ENCODE data around the gene FAM217B. TPM values are rescaled to one million over a fixed set of nuclear protein-coding genes. Genes with fewer than 3 reads are reported as not detected.

FAM217B gene
- total RNA-seq, 2 donors from 2014 or later, result 11.9 to 15.4 TPM

- ATAC-seq (ENCODE audit: insufficient number of reproducible peaks, low FRiP score, low read depth) (no peak), DNase-seq (ENCODE audit: low spot score) (no peak)
- no peaks in the 10 kb centered on the region for H3K36me3 ChIP-seq
- H3K9me3 ChIP-seq, result no peaks in the 10 kb centered on the region
- H3K4me3 ChIP-seq, result no peak within 1 kb of the TSS
- no peaks in the 10 kb centered on the region for H3K4me1 ChIP-seq (ENCODE audit: control insufficient read depth in 1 of 2, low read depth in 2 of 2)
- TF ChIP-seq CTCF (IDR thresholded peaks at IDR 0.05), result no peak
- no peaks in the 10 kb centered on the region for H3K27me3 ChIP-seq (replicated peaks; ENCODE audit: insufficient read depth)
- no peak within 1 kb of the TSS for H3K27ac ChIP-seq
Observed at GRCh38 chr20:59958123-59958522, 17.9 kb downstream of the FAM217B start, which contains the start of gene CDH26. CDH26 (plus strand) TSS chr20:59958423; CDS start chr20:59958727, 304 bp downstream.

DNA sequence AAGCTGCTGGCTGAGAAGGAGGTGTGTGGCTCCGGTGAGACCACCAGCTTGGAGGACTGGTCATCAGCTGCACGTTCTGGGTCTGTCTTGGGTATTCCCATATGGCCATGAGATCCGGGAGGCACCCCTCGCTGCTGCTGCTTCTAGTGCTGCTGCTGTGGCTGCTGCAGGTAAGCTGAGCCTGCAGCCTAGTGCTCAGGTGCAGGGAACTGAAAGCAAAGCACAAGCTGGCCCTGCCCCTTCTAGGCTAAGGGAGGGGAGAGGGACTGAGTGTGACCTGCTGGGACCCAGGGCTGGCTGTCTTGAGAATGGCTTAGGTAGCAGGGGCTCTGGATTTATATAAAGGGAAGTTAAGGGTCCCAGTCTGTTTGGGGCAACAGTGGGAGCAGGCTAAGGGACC, 18.4 kb downstream of the FAM217B start:
- DNase-seq (ENCODE audit: low spot score) (no peak), ATAC-seq (ENCODE audit: insufficient number of reproducible peaks, low FRiP score, low read depth) (no peak)
- Histone ChIP-seq H3K9me3 (no peaks in the 10 kb centered on the region), H3K4me3 (no peak overlapping the region), H3K27me3 (replicated peaks; ENCODE audit: insufficient read depth) (no peaks in the 10 kb centered on the region), H3K27ac (no peak overlapping the region), H3K4me1 (ENCODE audit: control insufficient read depth in 1 of 2, low read depth in 2 of 2) (no peaks in the 10 kb centered on the region), H3K36me3 (no peaks in the 10 kb centered on the region)
- TF ChIP-seq CTCF (IDR thresholded peaks at IDR 0.05), result no peak

DNA sequence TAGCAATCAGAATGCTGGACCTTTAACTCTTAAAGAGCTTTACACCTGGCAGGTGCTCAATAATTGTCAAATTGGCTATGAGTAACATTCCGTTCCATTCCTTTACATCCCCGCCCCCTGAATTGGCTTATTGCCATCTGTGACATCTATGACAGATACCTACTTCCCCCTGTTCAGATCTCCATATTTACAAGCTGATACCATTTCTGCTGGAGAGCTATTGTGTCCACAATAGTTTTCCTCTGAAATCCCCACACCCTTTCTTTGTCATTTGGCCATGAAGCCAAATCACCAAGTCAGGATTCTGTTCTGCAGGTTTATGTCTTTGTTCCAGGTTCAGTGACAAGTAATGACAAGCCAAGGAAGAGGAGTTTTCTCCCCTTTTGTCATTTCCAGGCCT, 21.2 kb downstream of the FAM217B start:
- Histone ChIP-seq H3K4me3 (no peak overlapping the region), H3K9me3 (no peaks in the 10 kb centered on the region), H3K36me3 (no peaks in the 10 kb centered on the region), H3K27ac (no peak overlapping the region), H3K27me3 (replicated peaks; ENCODE audit: insufficient read depth) (no peaks in the 10 kb centered on the region), H3K4me1 (ENCODE audit: control insufficient read depth in 1 of 2, low read depth in 2 of 2) (no peaks in the 10 kb centered on the region)
- ATAC-seq (ENCODE audit: insufficient number of reproducible peaks, low FRiP score, low read depth) (no peak), DNase-seq (ENCODE audit: low spot score) (no peak)
- no peak for TF ChIP-seq CTCF (IDR thresholded peaks at IDR 0.05)

DNA sequence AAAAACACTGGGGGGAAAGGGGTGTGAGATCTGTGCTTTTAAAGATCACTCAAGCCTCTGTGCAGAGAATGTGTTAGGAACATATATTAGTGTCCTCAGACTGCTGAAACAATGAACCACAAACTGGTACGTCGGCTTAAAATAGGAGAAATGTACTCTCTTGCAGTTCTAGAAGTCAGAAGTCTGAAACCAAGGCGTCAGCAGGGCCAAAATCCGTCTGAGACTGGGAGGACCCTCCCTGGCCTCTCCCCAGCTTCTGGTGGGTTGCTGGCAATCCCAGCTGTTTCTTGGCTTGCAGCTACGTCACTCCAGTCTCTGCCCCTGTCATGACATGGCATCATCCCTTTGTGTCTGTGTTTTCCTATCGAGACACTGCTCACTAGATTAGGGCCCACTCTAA, 22.0 kb downstream of the FAM217B start:
- ATAC-seq (ENCODE audit: insufficient number of reproducible peaks, low FRiP score, low read depth), result no peak
- H3K27ac ChIP-seq, result no peak overlapping the region
- TF ChIP-seq CTCF (IDR thresholded peaks at IDR 0.05), result no peak
- no peaks in the 10 kb centered on the region for H3K9me3 ChIP-seq
- no peak overlapping the region for H3K4me3 ChIP-seq
- no peaks in the 10 kb centered on the region for H3K4me1 ChIP-seq (ENCODE audit: control insufficient read depth in 1 of 2, low read depth in 2 of 2)
- no peaks in the 10 kb centered on the region for H3K27me3 ChIP-seq (replicated peaks; ENCODE audit: insufficient read depth)
- H3K36me3 ChIP-seq, result no peaks in the 10 kb centered on the region
- DNase-seq (ENCODE audit: low spot score), result no peak

DNA sequence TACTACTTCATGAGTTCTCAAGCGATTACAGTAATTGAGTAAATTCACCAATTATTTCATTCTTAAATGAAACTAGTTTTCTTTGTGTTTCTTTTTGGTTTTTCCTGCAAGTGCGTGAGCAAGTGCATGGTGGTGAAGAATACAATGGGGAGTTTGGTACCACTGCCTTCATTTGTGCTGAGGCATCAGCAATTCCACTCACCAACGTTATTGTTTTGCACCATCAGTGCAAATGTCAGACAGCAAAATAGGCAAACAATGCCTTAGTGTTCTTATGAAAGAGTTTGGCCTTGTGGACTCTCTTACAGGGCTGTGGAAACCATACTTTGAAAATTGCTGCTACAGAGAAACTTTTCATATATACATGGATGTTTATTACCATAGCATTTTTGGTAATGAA, 26.2 kb downstream of the FAM217B start:
- ATAC-seq (ENCODE audit: insufficient number of reproducible peaks, low FRiP score, low read depth) (no peak), DNase-seq (ENCODE audit: low spot score) (no peak)
- Histone ChIP-seq H3K27me3 (replicated peaks; ENCODE audit: insufficient read depth) (no peaks in the 10 kb centered on the region), H3K36me3 (no peaks in the 10 kb centered on the region), H3K4me1 (ENCODE audit: control insufficient read depth in 1 of 2, low read depth in 2 of 2) (no peaks in the 10 kb centered on the region), H3K27ac (no peak overlapping the region), H3K4me3 (no peak overlapping the region), H3K9me3 (no peaks in the 10 kb centered on the region)
- no peak for TF ChIP-seq CTCF (IDR thresholded peaks at IDR 0.05)

Measured in thoracic aorta (tissue), 2 donors.